Fibroblast of mammary gland (primary cell): ENCODE results near the gene ATP6V0C.
A peak's percentile ranks its signal among the peaks of the same experiment; 100 is the strongest.

Experiments used
- DNase-seq: peaks from one replicate; pipeline ENCODE4 v3.0.0-alpha.2; 2010; ENCODE audit warnings: low read depth
- H3K4me3 ChIP-seq: 2 replicates; pipeline ENCODE4 v1.5.1; 2011; ENCODE audit warnings: low read depth, mild to moderate bottlenecking, low read length, moderate library complexity; ENCODE audit not compliant: control insufficient read depth
- TF ChIP-seq, protein P1 (sequence below): conservative IDR thresholded peaks from 2 replicates; pipeline ENCODE4 v1.5.1; 2011; ENCODE audit warnings: low read depth, low read length, inconsistent platforms; ENCODE audit not compliant: control insufficient read depth, insufficient read depth

ATP6V0C gene

GRCh38 chr16:2512735-2513404, 882 bp upstream of the ATP6V0C start:
- DNase-seq: no peak
- peak overlapping the region; percentile 9 for H3K4me3 ChIP-seq
- TF ChIP-seq, protein P1, sequence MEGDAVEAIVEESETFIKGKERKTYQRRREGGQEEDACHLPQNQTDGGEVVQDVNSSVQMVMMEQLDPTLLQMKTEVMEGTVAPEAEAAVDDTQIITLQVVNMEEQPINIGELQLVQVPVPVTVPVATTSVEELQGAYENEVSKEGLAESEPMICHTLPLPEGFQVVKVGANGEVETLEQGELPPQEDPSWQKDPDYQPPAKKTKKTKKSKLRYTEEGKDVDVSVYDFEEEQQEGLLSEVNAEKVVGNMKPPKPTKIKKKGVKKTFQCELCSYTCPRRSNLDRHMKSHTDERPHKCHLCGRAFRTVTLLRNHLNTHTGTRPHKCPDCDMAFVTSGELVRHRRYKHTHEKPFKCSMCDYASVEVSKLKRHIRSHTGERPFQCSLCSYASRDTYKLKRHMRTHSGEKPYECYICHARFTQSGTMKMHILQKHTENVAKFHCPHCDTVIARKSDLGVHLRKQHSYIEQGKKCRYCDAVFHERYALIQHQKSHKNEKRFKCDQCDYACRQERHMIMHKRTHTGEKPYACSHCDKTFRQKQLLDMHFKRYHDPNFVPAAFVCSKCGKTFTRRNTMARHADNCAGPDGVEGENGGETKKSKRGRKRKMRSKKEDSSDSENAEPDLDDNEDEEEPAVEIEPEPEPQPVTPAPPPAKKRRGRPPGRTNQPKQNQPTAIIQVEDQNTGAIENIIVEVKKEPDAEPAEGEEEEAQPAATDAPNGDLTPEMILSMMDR: no peak

DNA sequence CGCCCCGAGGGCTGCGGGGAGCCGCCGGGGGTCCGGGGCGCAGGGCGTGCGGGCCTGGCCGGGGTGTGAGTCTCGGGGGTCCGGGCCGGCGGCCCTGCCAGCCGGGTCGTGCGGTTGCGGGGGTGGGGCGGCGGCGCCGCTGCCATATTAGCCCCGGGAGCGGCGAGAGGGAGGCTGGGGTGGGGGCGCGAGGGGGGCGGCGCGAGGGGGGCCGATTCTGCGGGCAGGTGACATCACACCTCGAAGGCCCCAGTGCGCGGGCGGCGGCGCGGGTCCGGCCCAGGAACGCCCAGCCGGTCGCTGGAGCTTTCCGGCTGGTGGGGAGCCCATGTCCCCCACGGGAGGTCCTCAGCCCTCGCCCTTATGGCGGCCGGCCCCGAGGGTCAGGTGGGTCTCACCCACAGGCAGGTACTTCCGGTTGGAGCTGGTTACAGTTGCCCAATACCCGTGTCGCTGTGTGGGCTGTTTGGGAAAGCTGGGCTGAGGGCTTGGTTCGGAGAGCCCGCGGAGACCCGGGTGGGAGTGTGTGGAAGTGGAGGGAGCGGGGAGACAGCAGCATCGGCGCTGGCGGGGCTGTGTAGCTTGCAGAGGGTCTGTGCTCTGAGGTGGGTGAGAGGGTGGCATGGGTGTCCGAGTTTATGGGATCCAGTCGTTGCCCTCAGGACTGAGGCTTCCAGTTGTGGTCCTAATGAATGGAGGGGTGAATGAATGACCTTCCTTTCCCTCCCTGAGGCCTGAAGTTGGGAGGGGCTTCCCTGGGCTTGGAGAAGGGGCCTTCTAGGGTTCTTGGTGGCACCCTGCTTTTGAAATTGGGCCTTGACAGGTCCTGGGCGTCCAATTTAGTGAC, 804 bp downstream of the ATP6V0C start:
- no peak for DNase-seq

GRCh38 chr16:2515180-2515851, 1.6 kb downstream of the ATP6V0C start:
- TF ChIP-seq, protein P1: no peak

More for the DNA sequence above, 804 bp downstream of the ATP6V0C start:
- TF ChIP-seq, protein P1: no peak
- peak overlapping the region; percentile 86 for H3K4me3 ChIP-seq

GRCh38 chr16:2516391-2517240, 2.9 kb downstream of the ATP6V0C start:
- H3K4me3 ChIP-seq: no peak overlapping the region
- no peak for DNase-seq
- TF ChIP-seq, protein P1: no peak

More at GRCh38 chr16:2515180-2515851, 1.6 kb downstream of the ATP6V0C start:
- H3K4me3 ChIP-seq: peak overlapping the region; percentile 86
- DNase-seq: no peak

- DNase-seq: no peak
- TF ChIP-seq, protein P1: no peak
- H3K4me3 ChIP-seq: no peak overlapping the region
Measured at GRCh38 chr16:2517954-2518605, 4.3 kb downstream of the ATP6V0C start.
